Measurements from ENCODE around the gene ENTREP3. TPM values are rescaled to one million over a fixed set of nuclear protein-coding genes. Genes with fewer than 3 reads are reported as not detected.
"Not testable (repeated sequence)": the region's sequence is repeated elsewhere in the genome, so short reads cannot be mapped to it uniquely, and the experiment has no call there.

ENTREP3 gene
- total RNA-seq, 1 donor from 2014 or later: 58.4 TPM

GRCh38 chr1:155244368-155245162 lies 10.7 kb downstream of the ENTREP3 start:
- Mint-ChIP-seq H3K27me3 (no peaks in the 10 kb centered on the region), H3K36me3 (ENCODE audit: insufficient read depth) (peaks cover 8% of the 10 kb centered on the region), H3K9me3 (ENCODE audit: low read depth) (no peaks in the 10 kb centered on the region), H3K27ac (peak overlapping the region; percentile 98), H3K4me1 (ENCODE audit: low read depth) (peaks cover 27% of the 10 kb centered on the region), H3K4me3 (ENCODE audit: low read depth) (peak overlapping the region; percentile 90)
- peak; percentile 91 for DNase-seq (ENCODE audit: low spot score, unreplicated experiment)
- peak; percentile 36 for TF ChIP-seq CTCF (IDR thresholded peaks at IDR 0.05; ENCODE audit: unreplicated experiment)

GRCh38 chr1:155242805-155243358 lies 12.4 kb downstream of the ENTREP3 start:
- H3K9me3 Mint-ChIP-seq (ENCODE audit: low read depth): no peaks in the 10 kb centered on the region
- H3K27me3 Mint-ChIP-seq: no peaks in the 10 kb centered on the region
- H3K4me1 Mint-ChIP-seq (ENCODE audit: low read depth): peaks cover 27% of the 10 kb centered on the region
- peak overlapping the region; percentile 90 for H3K4me3 Mint-ChIP-seq (ENCODE audit: low read depth)
- H3K36me3 Mint-ChIP-seq (ENCODE audit: insufficient read depth): peaks cover 8% of the 10 kb centered on the region
- peak overlapping the region; percentile 85 for H3K27ac Mint-ChIP-seq
- no peak for TF ChIP-seq CTCF (IDR thresholded peaks at IDR 0.05; ENCODE audit: unreplicated experiment)
- DNase-seq (ENCODE audit: low spot score, unreplicated experiment): no peak

GRCh38 chr1:155241841-155242264 lies 13.4 kb downstream of the ENTREP3 start:
- Mint-ChIP-seq H3K27ac (peak overlapping the region; percentile 37), H3K4me3 (ENCODE audit: low read depth) (no peak overlapping the region)
- TF ChIP-seq CTCF (IDR thresholded peaks at IDR 0.05; ENCODE audit: unreplicated experiment): no peak

DNA sequence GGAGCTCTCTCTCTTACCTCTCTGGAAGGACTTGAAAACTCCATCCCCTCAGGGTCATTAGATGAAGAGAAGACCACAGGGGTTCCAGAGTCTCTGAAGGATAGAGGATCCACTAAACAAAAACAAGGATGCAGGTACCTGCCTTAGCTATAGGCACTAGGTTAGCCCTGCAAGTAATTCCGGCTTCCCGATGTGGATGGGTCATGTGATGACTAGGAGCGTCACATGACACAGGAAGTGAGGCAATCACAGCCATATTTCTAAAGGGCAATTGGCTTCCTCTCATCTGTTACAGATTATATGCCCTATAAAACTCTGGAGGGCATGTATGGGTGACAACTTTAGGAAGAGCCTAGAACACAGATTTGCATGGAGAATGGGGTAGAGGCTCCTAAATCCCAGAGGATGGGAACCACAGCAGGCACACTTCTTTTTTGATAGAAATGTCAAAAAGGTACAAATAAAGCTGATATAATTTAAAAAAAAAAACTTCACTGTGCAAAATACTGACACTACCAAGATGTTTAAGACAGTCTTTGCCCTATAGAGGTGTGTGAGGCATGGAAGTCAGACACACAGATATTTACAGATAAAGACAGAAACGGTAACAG lies 14.1 kb downstream of the ENTREP3 start:
- no peak for TF ChIP-seq CTCF (IDR thresholded peaks at IDR 0.05; ENCODE audit: unreplicated experiment)
- Mint-ChIP-seq H3K9me3 (ENCODE audit: low read depth) (no peaks in the 10 kb centered on the region), H3K4me1 (ENCODE audit: low read depth) (peaks cover 27% of the 10 kb centered on the region), H3K27me3 (no peaks in the 10 kb centered on the region), H3K4me3 (ENCODE audit: low read depth) (peak overlapping the region; percentile 74), H3K36me3 (ENCODE audit: insufficient read depth) (peaks cover 6% of the 10 kb centered on the region), H3K27ac (peak overlapping the region; percentile 84)
- no peak for DNase-seq (ENCODE audit: low spot score, unreplicated experiment)

More at GRCh38 chr1:155241841-155242264, 13.4 kb downstream of the ENTREP3 start:
- H3K36me3 Mint-ChIP-seq (ENCODE audit: insufficient read depth): peaks cover 6% of the 10 kb centered on the region
- no peak for DNase-seq (ENCODE audit: low spot score, unreplicated experiment)
- H3K9me3 Mint-ChIP-seq (ENCODE audit: low read depth): no peaks in the 10 kb centered on the region
- no peaks in the 10 kb centered on the region for H3K27me3 Mint-ChIP-seq
- H3K4me1 Mint-ChIP-seq (ENCODE audit: low read depth): peaks cover 27% of the 10 kb centered on the region

DNA sequence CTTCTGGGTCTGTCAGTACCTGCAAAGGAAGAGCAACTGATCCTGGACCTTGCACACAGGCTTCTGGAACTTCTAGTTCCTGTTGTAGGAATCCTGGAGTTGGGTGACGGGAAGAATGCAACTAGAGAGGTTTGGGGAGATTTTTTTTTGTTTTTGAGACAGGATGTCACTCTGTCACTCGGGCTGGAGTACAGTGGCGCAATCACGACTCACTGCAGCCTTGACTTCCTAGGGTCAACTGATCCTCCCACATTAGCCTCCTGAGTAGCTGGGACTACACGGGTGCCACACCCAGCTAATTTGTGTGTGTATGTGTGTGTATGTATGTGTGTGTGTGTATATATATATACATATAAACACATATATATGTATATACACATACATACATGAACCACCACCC lies 18.8 kb downstream of the ENTREP3 start:
- Mint-ChIP-seq H3K27me3 (no peaks in the 10 kb centered on the region), H3K36me3 (ENCODE audit: insufficient read depth) (peaks cover 5% of the 10 kb centered on the region), H3K27ac (no peak overlapping the region), H3K4me1 (ENCODE audit: low read depth) (peaks cover 8% of the 10 kb centered on the region), H3K9me3 (ENCODE audit: low read depth) (no peaks in the 10 kb centered on the region), H3K4me3 (ENCODE audit: low read depth) (no peak overlapping the region)
- TF ChIP-seq CTCF (IDR thresholded peaks at IDR 0.05; ENCODE audit: unreplicated experiment): no peak
- no peak for DNase-seq (ENCODE audit: low spot score, unreplicated experiment)

GRCh38 chr1:155235375-155235774 lies 19.9 kb downstream of the ENTREP3 start:
- not testable (repeated sequence) for H3K27me3 Mint-ChIP-seq; DNase-seq (ENCODE audit: low spot score, unreplicated experiment); H3K27ac Mint-ChIP-seq; H3K4me1 Mint-ChIP-seq (ENCODE audit: low read depth); H3K4me3 Mint-ChIP-seq (ENCODE audit: low read depth); H3K36me3 Mint-ChIP-seq (ENCODE audit: insufficient read depth); H3K9me3 Mint-ChIP-seq (ENCODE audit: low read depth)

DNA sequence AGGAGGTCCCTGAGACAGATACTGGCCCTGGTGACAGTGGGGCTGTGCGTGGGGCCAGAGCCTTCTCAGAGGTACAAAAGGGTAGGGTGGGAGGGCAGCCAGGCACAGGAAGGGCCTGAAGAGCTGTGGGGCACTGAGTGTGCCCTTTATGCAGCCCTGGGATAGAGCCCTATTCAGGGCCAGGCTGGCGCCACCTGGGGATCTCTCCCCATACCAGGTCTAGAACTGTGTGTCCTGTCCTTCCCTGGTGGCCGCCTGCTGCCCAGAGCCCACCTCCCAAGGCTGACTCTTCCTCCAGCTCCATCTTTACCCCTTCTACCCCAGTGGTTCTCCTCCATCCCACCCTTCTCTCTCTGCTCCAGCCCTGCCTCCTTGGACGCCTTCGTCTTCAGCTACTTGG lies 21.8 kb downstream of the ENTREP3 start:
- H3K36me3 Mint-ChIP-seq (ENCODE audit: insufficient read depth); H3K4me1 Mint-ChIP-seq (ENCODE audit: low read depth); H3K27me3 Mint-ChIP-seq; DNase-seq (ENCODE audit: low spot score, unreplicated experiment); H3K27ac Mint-ChIP-seq; H3K4me3 Mint-ChIP-seq (ENCODE audit: low read depth); H3K9me3 Mint-ChIP-seq (ENCODE audit: low read depth): not testable (repeated sequence)
